ENCODE data around the gene TIMM8B.

The TIMM8B gene, protein sequence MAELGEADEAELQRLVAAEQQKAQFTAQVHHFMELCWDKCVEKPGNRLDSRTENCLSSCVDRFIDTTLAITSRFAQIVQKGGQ

DNA sequence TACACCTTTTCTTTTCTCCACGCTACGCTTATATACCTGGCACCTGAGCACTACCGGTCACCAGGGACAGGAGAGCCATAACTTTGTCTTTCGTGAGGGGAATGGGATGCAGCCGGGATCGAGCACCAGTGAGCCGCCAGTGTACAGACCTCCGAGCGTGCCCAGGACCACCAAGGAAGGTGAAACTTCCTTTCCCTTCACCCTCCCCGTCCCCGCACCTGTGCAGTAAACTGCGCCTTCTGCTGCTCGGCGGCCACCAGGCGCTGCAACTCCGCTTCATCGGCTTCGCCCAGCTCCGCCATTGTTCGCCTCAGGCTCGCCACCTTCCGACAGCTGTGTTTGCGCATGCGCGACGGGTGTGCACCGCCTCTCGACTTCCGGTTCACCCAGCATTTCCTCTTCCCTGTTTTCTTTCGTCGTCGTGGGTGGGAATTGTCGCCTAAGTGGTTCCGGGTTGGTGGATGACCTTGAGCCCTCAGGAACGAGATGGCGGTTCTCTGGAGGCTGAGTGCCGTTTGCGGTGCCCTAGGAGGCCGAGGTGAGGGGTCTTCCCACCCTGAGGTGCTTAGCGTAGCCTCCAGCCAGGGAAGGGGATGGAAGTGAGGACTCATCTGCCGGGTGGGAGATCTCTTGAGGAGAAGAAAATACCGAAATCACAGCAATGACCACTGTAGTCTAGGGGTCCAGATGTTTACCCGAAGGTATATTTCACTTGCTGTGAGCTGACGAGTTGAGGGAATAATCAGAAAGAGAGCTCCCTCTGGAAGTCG is at the start of gene TIMM8B, which contains the start of gene SDHD:
TSS of gene TIMM8B (minus strand) at position 335 of the 770 bp plus-strand sequence. CDS start at position 302, 33 bp downstream.
TSS of gene SDHD (plus strand) at position 452 of the 770 bp plus-strand sequence. CDS start at position 487, 35 bp downstream.
- peaks cover 77% of the 10 kb centered on the region for H3K36me3 ChIP-seq (ENCODE audit: insufficient read depth, low read depth, low read length)
- peaks cover 4% of the 10 kb centered on the region; the same call in 1 of the 2 replicates for H3K4me1 ChIP-seq (ENCODE audit: insufficient read depth, low read length)
- peak within 1 kb of the TSS; percentile 86 for H3K9ac ChIP-seq (ENCODE audit: low read depth, low read length)
- H3K27ac ChIP-seq (ENCODE audit: low read length), result peak within 1 kb of the TSS; percentile 73
- H3K9me3 ChIP-seq (ENCODE audit: insufficient read depth, low read depth, low read length), result no peaks in the 10 kb centered on the region
- H3K27me3 ChIP-seq (ENCODE audit: insufficient read depth, low read length), result no peaks in the 10 kb centered on the region
- H3K4me3 ChIP-seq (ENCODE audit: low read length), result peak within 1 kb of the TSS; percentile 84

DNA sequence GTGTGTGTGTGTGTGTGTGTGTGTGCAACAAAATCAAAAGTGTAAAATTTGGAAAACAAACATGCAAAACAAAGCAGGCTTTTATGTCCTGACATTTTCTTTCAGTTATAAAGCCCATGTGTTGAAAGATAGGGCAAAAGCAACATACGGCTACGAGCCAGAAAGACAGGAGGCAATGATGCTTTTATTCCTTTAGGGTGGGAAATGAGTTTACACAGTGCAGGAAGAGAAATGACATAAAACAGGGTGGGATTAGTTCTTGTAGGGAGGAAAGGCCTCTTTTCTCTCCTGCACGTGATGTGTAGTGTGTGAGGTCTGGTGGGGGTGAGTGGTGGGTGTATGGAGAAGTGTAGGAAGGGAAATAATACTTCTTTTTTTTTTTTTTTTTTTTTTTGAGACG is 47.9 kb upstream of the TIMM8B start:
- no peaks in the 10 kb centered on the region for H3K4me1 ChIP-seq (ENCODE audit: insufficient read depth, low read length)
- no peak overlapping the region for H3K27ac ChIP-seq (ENCODE audit: low read length)
- H3K4me3 ChIP-seq (ENCODE audit: low read length), result no peak overlapping the region
- no peak overlapping the region for H3K9ac ChIP-seq (ENCODE audit: low read depth, low read length)
- no peaks in the 10 kb centered on the region for H3K27me3 ChIP-seq (ENCODE audit: insufficient read depth, low read length)
- no peaks in the 10 kb centered on the region for H3K9me3 ChIP-seq (ENCODE audit: insufficient read depth, low read depth, low read length)
- H3K36me3 ChIP-seq (ENCODE audit: insufficient read depth, low read depth, low read length), result no peaks in the 10 kb centered on the region

DNA sequence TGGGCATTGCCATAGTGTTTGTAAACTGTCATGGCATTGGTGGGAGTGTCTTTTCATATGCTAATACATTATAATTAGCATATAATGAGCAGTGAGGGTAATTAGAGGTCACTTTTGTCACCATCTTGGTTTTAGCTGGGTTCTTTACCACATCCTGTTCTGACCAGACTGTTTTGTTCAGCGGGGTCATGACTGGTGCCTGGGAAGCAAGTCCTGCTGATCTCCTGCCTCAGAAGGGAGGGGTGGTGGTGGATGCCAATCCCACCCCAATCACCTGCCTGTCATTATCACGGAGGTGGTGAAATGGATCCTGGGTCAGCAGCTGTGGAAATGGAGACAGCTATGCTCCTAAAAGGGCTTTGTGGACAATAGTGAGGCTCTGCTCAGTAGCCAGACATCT is 46.2 kb upstream of the TIMM8B start:
- no peaks in the 10 kb centered on the region for H3K4me1 ChIP-seq (ENCODE audit: insufficient read depth, low read length)
- no peak overlapping the region for H3K27ac ChIP-seq (ENCODE audit: low read length)
- H3K9ac ChIP-seq (ENCODE audit: low read depth, low read length), result no peak overlapping the region

DNA sequence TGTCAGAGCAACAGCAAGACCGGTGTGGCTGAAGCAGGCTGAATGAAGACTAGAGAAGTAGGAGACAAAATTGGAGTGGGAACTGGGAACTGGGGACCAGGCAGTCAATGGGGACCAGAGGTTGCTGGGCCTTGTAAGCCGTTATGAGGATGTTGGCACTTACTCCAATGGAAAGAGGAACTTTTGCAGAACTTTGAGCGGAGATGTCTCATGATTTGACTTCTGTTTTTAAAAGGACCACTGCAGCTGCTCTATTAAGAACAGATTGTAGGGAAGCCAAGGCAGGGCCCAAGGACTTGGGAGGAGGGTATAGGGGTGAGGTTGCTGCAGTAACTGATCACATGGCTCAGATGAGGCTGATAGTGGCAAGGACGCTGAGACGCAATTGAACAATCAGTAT is 43.1 kb upstream of the TIMM8B start:
- Histone ChIP-seq H3K9me3 (ENCODE audit: insufficient read depth, low read depth, low read length) (no peaks in the 10 kb centered on the region), H3K27me3 (ENCODE audit: insufficient read depth, low read length) (no peaks in the 10 kb centered on the region), H3K4me3 (ENCODE audit: low read length) (no peak overlapping the region), H3K9ac (ENCODE audit: low read depth, low read length) (no peak overlapping the region), H3K4me1 (ENCODE audit: insufficient read depth, low read length) (no peaks in the 10 kb centered on the region), H3K27ac (ENCODE audit: low read length) (no peak overlapping the region), H3K36me3 (ENCODE audit: insufficient read depth, low read depth, low read length) (no peaks in the 10 kb centered on the region)

More for the DNA sequence above, 46.2 kb upstream of the TIMM8B start:
- Histone ChIP-seq H3K27me3 (ENCODE audit: insufficient read depth, low read length) (no peaks in the 10 kb centered on the region), H3K4me3 (ENCODE audit: low read length) (no peak overlapping the region), H3K9me3 (ENCODE audit: insufficient read depth, low read depth, low read length) (no peaks in the 10 kb centered on the region), H3K36me3 (ENCODE audit: insufficient read depth, low read depth, low read length) (no peaks in the 10 kb centered on the region)

DNA sequence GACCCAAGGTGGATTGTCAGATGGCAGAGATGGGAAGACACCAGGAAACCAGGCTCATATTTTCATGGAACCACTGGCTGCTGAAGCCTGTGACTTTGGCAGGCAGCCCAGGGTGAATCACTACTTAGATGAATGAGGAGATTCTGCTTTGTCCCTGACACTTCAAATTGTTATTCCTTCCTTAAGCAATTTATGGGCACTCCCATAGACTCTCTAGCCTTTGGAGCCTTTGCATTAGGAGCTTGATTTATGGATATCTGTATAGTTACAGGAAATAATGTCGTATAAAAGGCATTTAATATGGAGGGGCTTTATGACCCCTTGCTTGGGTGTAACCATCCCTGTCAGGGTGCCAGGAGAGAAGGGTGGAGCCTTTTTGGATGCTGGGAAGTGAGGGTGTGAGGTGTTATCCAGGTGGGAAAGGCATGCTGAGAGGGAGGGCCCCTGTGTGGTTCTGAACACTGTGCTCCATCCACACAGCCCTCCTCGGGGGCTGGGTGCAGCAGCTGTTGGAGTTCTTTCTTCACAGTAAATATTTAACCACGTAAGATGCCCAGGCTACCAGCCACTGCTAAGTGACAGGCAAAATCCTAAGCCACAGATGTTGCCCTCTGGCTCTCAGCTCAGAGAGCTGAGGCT is 42.0 kb upstream of the TIMM8B start:
- H3K36me3 ChIP-seq (ENCODE audit: insufficient read depth, low read depth, low read length), result no peaks in the 10 kb centered on the region
- H3K4me1 ChIP-seq (ENCODE audit: insufficient read depth, low read length), result no peaks in the 10 kb centered on the region
- no peak overlapping the region for H3K9ac ChIP-seq (ENCODE audit: low read depth, low read length)
- H3K4me3 ChIP-seq (ENCODE audit: low read length), result no peak overlapping the region
- H3K27me3 ChIP-seq (ENCODE audit: insufficient read depth, low read length), result no peaks in the 10 kb centered on the region
- H3K27ac ChIP-seq (ENCODE audit: low read length), result no peak overlapping the region
- no peaks in the 10 kb centered on the region for H3K9me3 ChIP-seq (ENCODE audit: insufficient read depth, low read depth, low read length)

DNA sequence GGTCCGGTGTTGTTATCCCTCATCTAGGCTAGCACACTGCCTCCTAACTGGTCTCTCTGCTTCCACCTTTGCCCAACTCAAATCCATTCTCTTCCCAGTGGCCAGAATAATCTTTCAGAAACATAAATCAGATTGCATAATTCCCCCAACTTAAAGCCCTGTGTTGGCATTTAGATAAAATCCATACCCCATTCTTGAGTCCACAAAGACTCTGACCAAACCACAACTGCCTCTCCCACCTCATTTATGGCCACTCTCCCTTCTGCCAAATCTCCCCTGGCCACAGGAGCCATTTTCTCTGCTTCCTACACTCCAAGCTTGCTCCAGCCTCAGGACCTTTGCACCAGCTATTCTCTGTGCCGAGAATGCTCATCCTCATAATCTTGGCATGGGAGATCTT is 40.5 kb upstream of the TIMM8B start:
- no peaks in the 10 kb centered on the region for H3K36me3 ChIP-seq (ENCODE audit: insufficient read depth, low read depth, low read length)
- no peak overlapping the region for H3K27ac ChIP-seq (ENCODE audit: low read length)
- no peaks in the 10 kb centered on the region for H3K27me3 ChIP-seq (ENCODE audit: insufficient read depth, low read length)
- no peaks in the 10 kb centered on the region for H3K9me3 ChIP-seq (ENCODE audit: insufficient read depth, low read depth, low read length)
- H3K4me1 ChIP-seq (ENCODE audit: insufficient read depth, low read length), result no peaks in the 10 kb centered on the region
- H3K9ac ChIP-seq (ENCODE audit: low read depth, low read length), result no peak overlapping the region
- no peak overlapping the region for H3K4me3 ChIP-seq (ENCODE audit: low read length)

DNA sequence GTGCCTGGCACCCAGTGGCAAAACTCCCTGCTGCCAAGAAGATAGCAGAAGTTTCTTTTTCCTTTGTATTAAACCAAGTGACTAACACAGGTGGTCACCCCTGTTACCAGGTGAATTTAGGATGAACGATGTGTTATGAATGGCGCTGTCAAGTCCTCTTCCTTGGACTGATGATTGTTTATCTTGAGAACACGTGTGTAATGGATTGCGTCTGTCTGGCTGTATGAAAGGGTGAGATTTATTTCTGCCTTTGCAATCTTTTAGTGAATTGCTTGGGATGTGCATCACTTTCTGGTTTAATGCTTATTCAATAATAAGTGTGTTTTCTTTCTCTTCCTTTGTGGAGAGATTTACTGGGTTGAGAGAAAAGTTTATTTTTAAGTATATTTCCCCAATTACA is 36.6 kb upstream of the TIMM8B start:
- Histone ChIP-seq H3K27ac (ENCODE audit: low read length) (no peak overlapping the region), H3K4me3 (ENCODE audit: low read length) (no peak overlapping the region), H3K36me3 (ENCODE audit: insufficient read depth, low read depth, low read length) (no peaks in the 10 kb centered on the region), H3K4me1 (ENCODE audit: insufficient read depth, low read length) (no peaks in the 10 kb centered on the region), H3K27me3 (ENCODE audit: insufficient read depth, low read length) (no peaks in the 10 kb centered on the region), H3K9me3 (ENCODE audit: insufficient read depth, low read depth, low read length) (no peaks in the 10 kb centered on the region), H3K9ac (ENCODE audit: low read depth, low read length) (no peak overlapping the region)

DNA sequence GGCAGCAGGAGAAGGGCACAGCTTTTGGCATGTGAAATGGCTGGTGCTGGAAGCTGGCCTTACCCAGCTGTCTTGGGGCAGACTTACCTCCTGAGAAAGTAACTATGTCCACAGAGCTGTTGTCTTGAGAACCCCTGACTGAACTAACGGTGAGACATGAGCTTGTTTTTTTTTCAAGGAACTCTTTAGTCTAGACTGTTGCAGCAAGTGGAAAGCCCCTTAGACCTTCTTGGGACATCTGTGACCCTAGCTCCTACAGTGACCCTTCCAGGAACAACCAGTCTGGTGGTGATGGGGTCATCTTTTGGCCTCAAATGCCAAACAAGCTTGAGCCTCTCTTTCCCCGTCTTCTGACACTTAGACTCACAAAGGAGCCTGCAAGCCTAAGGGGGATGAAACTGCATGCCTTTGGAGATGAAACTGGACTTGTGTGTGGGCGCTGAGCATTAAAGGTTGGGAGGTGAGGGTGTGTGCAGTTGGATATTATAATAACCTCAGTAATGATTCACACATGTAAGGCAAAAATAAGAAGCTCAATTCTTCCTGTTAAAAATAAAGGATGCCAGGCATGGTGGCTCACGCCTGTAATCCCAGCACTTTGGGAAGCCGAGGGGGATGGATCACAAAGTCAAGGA is 35.5 kb upstream of the TIMM8B start:
- Histone ChIP-seq H3K27me3 (ENCODE audit: insufficient read depth, low read length) (no peaks in the 10 kb centered on the region), H3K36me3 (ENCODE audit: insufficient read depth, low read depth, low read length) (no peaks in the 10 kb centered on the region), H3K4me3 (ENCODE audit: low read length) (no peak overlapping the region), H3K4me1 (ENCODE audit: insufficient read depth, low read length) (no peaks in the 10 kb centered on the region), H3K27ac (ENCODE audit: low read length) (no peak overlapping the region), H3K9me3 (ENCODE audit: insufficient read depth, low read depth, low read length) (no peaks in the 10 kb centered on the region), H3K9ac (ENCODE audit: low read depth, low read length) (no peak overlapping the region)

DNA sequence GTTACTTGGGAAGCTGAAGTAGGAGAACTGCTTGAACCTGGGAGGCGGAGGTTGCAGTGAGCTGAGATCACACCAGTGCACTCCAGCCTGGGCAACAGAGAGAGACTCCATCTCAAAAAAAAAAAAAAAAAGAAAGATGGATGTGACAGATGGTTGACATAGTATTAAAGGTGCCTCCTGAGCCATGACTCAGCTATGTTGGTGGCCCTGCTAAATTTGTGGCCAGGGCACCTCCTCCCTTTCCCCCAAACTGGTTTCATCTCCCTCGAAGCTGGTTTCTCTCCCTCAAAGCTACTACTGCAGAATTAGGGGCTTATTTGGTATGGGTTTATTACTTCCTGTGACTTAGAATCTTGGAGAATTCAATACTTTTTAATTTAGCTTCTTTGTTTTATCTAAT is 31.6 kb upstream of the TIMM8B start:
- Histone ChIP-seq H3K36me3 (ENCODE audit: insufficient read depth, low read depth, low read length) (no peaks in the 10 kb centered on the region), H3K9ac (ENCODE audit: low read depth, low read length) (no peak overlapping the region), H3K9me3 (ENCODE audit: insufficient read depth, low read depth, low read length) (no peaks in the 10 kb centered on the region), H3K27ac (ENCODE audit: low read length) (no peak overlapping the region), H3K27me3 (ENCODE audit: insufficient read depth, low read length) (no peaks in the 10 kb centered on the region), H3K4me3 (ENCODE audit: low read length) (no peak overlapping the region), H3K4me1 (ENCODE audit: insufficient read depth, low read length) (no peaks in the 10 kb centered on the region)

DNA sequence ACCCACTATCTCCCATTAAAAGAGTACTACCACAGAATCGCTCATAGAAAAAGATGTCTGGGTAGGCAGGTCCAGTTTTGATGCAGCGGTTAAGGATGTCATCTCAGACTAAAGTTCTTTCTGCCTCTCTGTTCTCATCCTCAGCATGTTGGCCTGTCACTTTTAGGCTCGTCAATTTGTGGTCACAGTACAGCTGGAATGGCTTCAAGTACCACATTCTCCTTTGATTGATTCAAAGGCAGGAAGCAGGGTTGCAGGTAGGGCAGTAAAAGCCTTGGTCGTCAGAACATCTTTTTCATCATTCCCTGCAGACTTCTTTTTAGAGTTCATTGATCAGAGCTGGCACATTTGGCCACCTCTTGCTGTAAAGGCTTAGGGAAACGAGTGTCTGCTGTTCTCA is 28.8 kb upstream of the TIMM8B start:
- Histone ChIP-seq H3K36me3 (ENCODE audit: insufficient read depth, low read depth, low read length) (no peaks in the 10 kb centered on the region), H3K27ac (ENCODE audit: low read length) (no peak overlapping the region), H3K9ac (ENCODE audit: low read depth, low read length) (no peak overlapping the region)

DNA sequence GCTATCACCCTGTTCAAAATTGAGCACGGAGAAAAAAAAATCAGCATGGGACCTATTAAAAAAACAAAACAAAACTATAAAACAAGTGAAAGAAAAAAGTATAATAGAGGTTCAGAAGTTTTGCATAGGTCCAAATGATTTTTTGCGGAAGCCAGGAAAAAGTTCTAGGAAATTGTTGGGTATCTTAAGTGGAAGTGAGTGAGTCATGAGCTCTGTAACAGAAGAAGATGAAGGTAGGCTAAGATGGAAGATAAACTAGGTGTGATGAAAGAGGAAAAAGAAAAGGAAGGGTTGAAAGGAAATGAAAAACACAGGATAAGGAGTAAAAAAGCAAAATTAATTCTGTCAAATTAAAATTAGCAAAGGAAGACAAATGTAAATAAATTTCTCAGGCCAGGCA is 27.9 kb upstream of the TIMM8B start:
- Histone ChIP-seq H3K9ac (ENCODE audit: low read depth, low read length) (no peak overlapping the region), H3K4me3 (ENCODE audit: low read length) (no peak overlapping the region), H3K36me3 (ENCODE audit: insufficient read depth, low read depth, low read length) (no peaks in the 10 kb centered on the region), H3K9me3 (ENCODE audit: insufficient read depth, low read depth, low read length) (no peaks in the 10 kb centered on the region), H3K27ac (ENCODE audit: low read length) (no peak overlapping the region), H3K4me1 (ENCODE audit: insufficient read depth, low read length) (no peaks in the 10 kb centered on the region), H3K27me3 (ENCODE audit: insufficient read depth, low read length) (no peaks in the 10 kb centered on the region)

More for the DNA sequence above, 28.8 kb upstream of the TIMM8B start:
- Histone ChIP-seq H3K4me1 (ENCODE audit: insufficient read depth, low read length) (no peaks in the 10 kb centered on the region), H3K9me3 (ENCODE audit: insufficient read depth, low read depth, low read length) (no peaks in the 10 kb centered on the region), H3K27me3 (ENCODE audit: insufficient read depth, low read length) (no peaks in the 10 kb centered on the region), H3K4me3 (ENCODE audit: low read length) (no peak overlapping the region)

All from iPS-20b (cell line).